H1 (cell line): Measurements from ENCODE around the gene HAPLN3. TPM values are rescaled to one million over a fixed set of nuclear protein-coding genes. Genes with fewer than 3 reads are reported as not detected.

Source experiments
- CTCF ChIA-PET: fragments of 300-600 bp; sonication (Branson Sonifier 250); formaldehyde crosslinking; loops from one replicate; lab custom pipeline; 2021; ENCODE audit not compliant: partially characterized antibody; lab: Charles Lee
- POLR2A ChIA-PET: fragments of 300-600 bp; sonication (Branson Sonifier 250); formaldehyde crosslinking; loops from one replicate; lab custom pipeline; 2021; ENCODE audit warnings: inconsistent platforms; ENCODE audit not compliant: partially characterized antibody; lab: Charles Lee
- DNase-seq, 2 experiments: peaks; one replicate each; pipeline versions ENCODE4 v3.0.0 to v3.0.0-alpha.2; 2010 to 2022; ENCODE audit warnings: low spot score in 2 of 2, low read depth in 1 of 2, mixed read lengths in 1 of 2
- FAIRE-seq: peaks from 2 replicates; lab custom pipeline; 2011; peaks lifted over from hg19 to GRCh38; lab: Jason Lieb, UNC
- H2AFZ ChIP-seq: 2 replicates; pipeline ENCODE4 v1.8.1; 2012; ENCODE audit warnings: low read length, inconsistent platforms
- H2AK5ac ChIP-seq: 2 replicates; pipeline ENCODE4 v1.6.1; 2013; ENCODE audit warnings: low read depth, low read length
- H2BK120ac ChIP-seq: replicated peaks from 2 replicates; pipeline ENCODE3; 2013; ENCODE audit warnings: low read depth, low read length, inconsistent platforms
- H2BK12ac ChIP-seq: 2 replicates; pipeline ENCODE4 v1.6.1; 2013; ENCODE audit warnings: low read depth, low read length
- H2BK15ac ChIP-seq: 2 replicates; pipeline ENCODE4 v1.6.1; 2013; ENCODE audit warnings: low read length
- H2BK20ac ChIP-seq: 2 replicates; pipeline ENCODE4 v1.6.1; 2013; ENCODE audit warnings: low read length
- H2BK5ac ChIP-seq: 2 replicates; pipeline ENCODE4 v1.6.1; 2013; ENCODE audit warnings: low read depth, low read length
- H3K14ac ChIP-seq: 2 replicates; pipeline ENCODE4 v1.6.1; 2013; ENCODE audit warnings: inconsistent platforms; ENCODE audit not compliant: insufficient read length
- H3K18ac ChIP-seq: 2 replicates; pipeline ENCODE4 v1.6.1; 2013; ENCODE audit warnings: low read length; ENCODE audit errors: extremely low read depth
- H3K23ac ChIP-seq: 2 replicates; pipeline ENCODE4 v1.6.1; 2013; ENCODE audit warnings: inconsistent platforms; ENCODE audit not compliant: insufficient read length
- H3K23me2 ChIP-seq: 2 replicates; pipeline ENCODE4 v1.6.1; 2013; ENCODE audit warnings: low read depth, low read length
- H3K27ac ChIP-seq: 2 replicates; pipeline ENCODE4 v1.6.1; 2011; ENCODE audit warnings: low read depth, low read length, inconsistent platforms
- H3K27me3 ChIP-seq, 4 experiments: replicated peaks in 1 of 4; 1 replicate in 1 of 4; 2 replicates in 3 of 4; pipeline versions ENCODE4 v1.6.1 to v1.8.1; 2011 to 2013; ENCODE audit warnings: low read length in 3 of 4, mild to moderate bottlenecking in 3 of 4, inconsistent platforms in 2 of 4, mixed read lengths in 2 of 4, moderate library complexity in 1 of 4; ENCODE audit not compliant: control insufficient read depth in 3 of 4, insufficient read depth in 3 of 4; ENCODE audit errors: extremely low read depth in 1 of 4
- H3K36me3 ChIP-seq, 4 experiments: 2 replicates each; pipeline versions ENCODE4 v1.6.1 to v1.8.1; 2011 to 2013; ENCODE audit warnings: mild to moderate bottlenecking in 4 of 4, low read length in 3 of 4, moderate library complexity in 2 of 4, control low read depth in 1 of 4, inconsistent platforms in 1 of 4; ENCODE audit not compliant: insufficient read depth in 4 of 4, control insufficient read depth in 2 of 4
- H3K4ac ChIP-seq: replicated peaks from 2 replicates; pipeline ENCODE3; 2013; ENCODE audit warnings: low read length, low read depth, mixed read lengths, inconsistent platforms; ENCODE audit not compliant: insufficient read length
- H3K4me1 ChIP-seq, 4 experiments: replicated peaks in 1 of 4; 1 replicate in 1 of 4; 2 replicates in 3 of 4; pipeline versions ENCODE4 v1.6.1 to v1.8.1; 2011 to 2013; ENCODE audit warnings: low read length in 3 of 4, inconsistent platforms in 2 of 4, mixed read lengths in 1 of 4; ENCODE audit not compliant: insufficient read depth in 4 of 4, control insufficient read depth in 3 of 4
- H3K4me2 ChIP-seq, 2 experiments: 2 replicates each; pipeline versions ENCODE4 v1.6.1 to v1.8.1; 2011 to 2013; ENCODE audit warnings: low read depth in 2 of 2, low read length in 2 of 2, control low read depth in 1 of 2, inconsistent platforms in 1 of 2, mild to moderate bottlenecking in 1 of 2; ENCODE audit not compliant: insufficient read depth in 1 of 2
- H3K4me3 ChIP-seq, 4 experiments: fragments of 200-600, 300-600 bp in 1 of 4; sonication (generic), shearing (Covaris generic), sonication (Bioruptor Twin) in 1 of 4; 2 replicates each; pipeline versions ENCODE4 v1.5.1 to v1.8.1; 2011 to 2016; ENCODE audit warnings: low read length in 4 of 4, low read depth in 3 of 4, control low read depth in 2 of 4, inconsistent platforms in 2 of 4, mild to moderate bottlenecking in 2 of 4, mixed read lengths in 1 of 4, moderate library complexity in 1 of 4; ENCODE audit not compliant: insufficient read depth in 2 of 4; ENCODE audit errors: extremely low read depth in 1 of 4
- H3K56ac ChIP-seq: replicated peaks from 2 replicates; pipeline ENCODE3; 2013; ENCODE audit warnings: low read depth, mild to moderate bottlenecking, mixed read lengths, low read length, inconsistent platforms; ENCODE audit not compliant: insufficient read length
- H3K79me1 ChIP-seq: 2 replicates; pipeline ENCODE4 v1.6.1; 2013; ENCODE audit warnings: low read depth, low read length, control low read depth
- H3K79me2 ChIP-seq, 2 experiments: 2 replicates each; pipeline versions ENCODE4 v1.6.1 to v1.8.1; 2012 to 2013; ENCODE audit warnings: low read length in 2 of 2, mild to moderate bottlenecking in 2 of 2, inconsistent platforms in 1 of 2; ENCODE audit not compliant: insufficient read depth in 2 of 2, control insufficient read depth in 1 of 2
- H3K9ac ChIP-seq, 4 experiments: replicated peaks in 1 of 4; 1 replicate in 1 of 4; 2 replicates in 3 of 4; pipeline versions ENCODE4 v1.6.1 to v1.8.1; 2011 to 2013; ENCODE audit warnings: low read depth in 3 of 4, low read length in 3 of 4, control low read depth in 2 of 4, mild to moderate bottlenecking in 2 of 4, moderate library complexity in 2 of 4, inconsistent platforms in 1 of 4; ENCODE audit errors: extremely low read depth in 1 of 4
- H3K9me3 ChIP-seq, 2 experiments: 2 replicates each; pipeline versions ENCODE4 v1.6.1 to v1.8.1; 2012 to 2013; ENCODE audit warnings: mild to moderate bottlenecking in 2 of 2, moderate library complexity in 2 of 2, control low read depth in 1 of 2, inconsistent platforms in 1 of 2, low read depth in 1 of 2, low read length in 1 of 2, mixed read lengths in 1 of 2; ENCODE audit not compliant: insufficient read depth in 2 of 2
- H4K20me1 ChIP-seq, 2 experiments: replicated peaks in 1 of 2; 2 replicates each; pipeline versions ENCODE3 to v1.8.1; 2011 to 2013; ENCODE audit warnings: inconsistent platforms in 2 of 2, low read length in 2 of 2, mild to moderate bottlenecking in 1 of 2; ENCODE audit not compliant: insufficient read depth in 2 of 2, control insufficient read depth in 1 of 2
- H4K5ac ChIP-seq: 2 replicates; pipeline ENCODE4 v1.6.1; 2013; ENCODE audit warnings: low read length, low read depth, mixed read lengths, inconsistent platforms; ENCODE audit not compliant: insufficient read length
- H4K8ac ChIP-seq: 2 replicates; pipeline ENCODE4 v1.8.0; 2013; ENCODE audit warnings: mild to moderate bottlenecking, moderate library complexity, low read length, inconsistent platforms; ENCODE audit not compliant: insufficient read depth; ENCODE audit errors: extremely low read depth
- H4K91ac ChIP-seq: replicated peaks from 2 replicates; pipeline ENCODE3; 2013; ENCODE audit warnings: low read length, mixed read lengths, inconsistent platforms; ENCODE audit not compliant: insufficient read length
- POLR2A ChIP-seq, 2 experiments: IDR thresholded peaks; 1 replicate in 1 of 2; 2 replicates in 1 of 2; pipeline ENCODE4 v1.6.1; 2011; ENCODE audit warnings: low read depth in 2 of 2, low read length in 2 of 2, mild to moderate bottlenecking in 2 of 2; ENCODE audit errors: control extremely low read depth in 1 of 2
- WGBS, 2 experiments: shearing (Covaris generic) in 1 of 2; methylation state at CpG; one replicate each; pipeline versions ENCODE4 v1.1.6 to v1.1.7; 2013 to 2015; ENCODE audit warnings: low lambda C conversion rate in 2 of 2, mixed read lengths in 2 of 2, inconsistent platforms in 1 of 2, low coverage in 1 of 2, missing lambda C conversion rate in 1 of 2; ENCODE audit not compliant: insufficient replicate concordance in 2 of 2, insufficient coverage in 1 of 2, insufficient read length in 1 of 2; ENCODE audit errors: extremely low coverage in 1 of 2, missing lambda C conversion rate in 1 of 2; 5-methylcytosine and 5-hydroxymethylcytosine counted together
- polyA plus RNA-seq, 7 experiments: library from polyadenylated mRNA; depleted of rRNA in 3 of 7; stranded (reverse) in 5 of 7; unstranded in 2 of 7; fragments of >200 nt in 5 of 7; fragments of 200-250 nt in 2 of 7; gene quantifications; 1 replicate in 5 of 7; 2 replicates in 1 of 7; 4 replicates in 1 of 7; pipeline versions ENCODE4 v1.2.1 to v1.2.3, GENCODE V29; 2011 to 2013; ENCODE audit warnings: missing spikeins in 2 of 7, mixed read lengths in 2 of 7
- total RNA-seq: library from RNA; stranded (reverse); fragmentation: NEBNext Ultra II Directional; extraction: Animal tissue kit (Norgen Biotek cat#: 25700); gene quantifications from 2 replicates; pipeline ENCODE4 v1.2.1, GENCODE V29; 2021
- TF ChIP-seq, protein P1 (sequence below): IDR thresholded peaks from 2 replicates; pipeline ENCODE4 v1.6.1; 2011; ENCODE audit warnings: low read depth, mild to moderate bottlenecking, low read length; ENCODE audit not compliant: insufficient read depth

The HAPLN3 gene
- total and polyA plus RNA-seq, 2 of the 8 experiments (the other 6 are each of a cell fraction or from before 2014, with no cell fraction given), result 76.2 to 79.7 TPM

DNA sequence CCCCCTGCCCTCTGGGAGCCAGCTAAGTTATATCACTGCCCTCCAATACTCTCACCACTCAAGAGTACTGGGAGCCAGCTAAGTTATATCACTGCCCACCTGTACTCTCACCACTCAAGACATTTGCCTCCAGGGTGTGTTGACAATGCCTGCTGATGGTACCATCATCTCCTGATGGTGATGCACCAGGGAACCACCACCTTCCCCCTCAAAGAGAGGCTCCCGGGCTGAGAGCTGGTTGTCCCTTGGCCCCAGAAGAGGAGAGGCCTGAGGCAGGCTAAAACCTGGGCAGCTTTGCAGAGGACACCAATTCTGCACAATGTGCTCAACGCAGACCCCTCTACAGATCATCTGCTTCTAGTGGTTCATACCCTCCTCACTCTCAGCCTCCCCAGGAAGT, 7.5 kb upstream of the HAPLN3 start:
- Histone ChIP-seq H3K27ac (no peak overlapping the region), H4K5ac (no peak overlapping the region), H2AFZ (no peak overlapping the region), H3K23ac (no peak overlapping the region), H3K79me2 (peaks cover 0 to 41% of the 10 kb centered on the region in 2 experiments; a peak in 2 of 4 replicates), H3K4ac (no peak overlapping the region), H2BK5ac (no peak overlapping the region), H3K9ac (no peak overlapping the region; a peak in 1 of 7 replicates), H3K27me3 (no peaks in the 10 kb centered on the region), H3K4me3 (no peak overlapping the region), H2BK120ac (no peak overlapping the region), H3K23me2 (peaks cover 5% of the 10 kb centered on the region; the same call in 1 of the 2 replicates), H3K9me3 (no peaks in the 10 kb centered on the region; a peak in 1 of 4 replicates), H3K4me2 (no peak overlapping the region), H3K36me3 (peaks cover 56 to 93% (median 81%) of the 10 kb centered on the region in 4 experiments), H3K56ac (no peak overlapping the region), H3K79me1 (peaks cover 21% of the 10 kb centered on the region), H2AK5ac (no peak overlapping the region), H2BK20ac (no peak overlapping the region), H2BK15ac (no peak overlapping the region), H3K4me1 (peaks cover 0 to 30% (median 12%) of the 10 kb centered on the region in 4 experiments; a peak in 6 of 7 replicates), H3K18ac (no peak overlapping the region), H2BK12ac (no peak overlapping the region), H3K14ac (no peak overlapping the region), H4K20me1 (peaks cover 27 to 51% of the 10 kb centered on the region in 2 experiments), H4K8ac (no peak overlapping the region), H4K91ac (no peak overlapping the region)
- 73% methylated on average over 2 of the region's 2 CpGs; no CpG with 5 or more reads in 1 of the 2 experiments for WGBS, 2 experiments
- ChIA-PET POLR2A (interaction anchor here (0.7 to 27.2 kb wide), 11 partner anchors 6 to 129 kb away, joined by 3 to 607 read pairs (median 5); partner anchors contain the start of genes HAPLN3 and MFGE8), CTCF (interaction anchor here (0.8 to 7.8 kb wide), 20 partner anchors 11 to 275 kb away, joined by 3 to 94 read pairs (median 4); partner anchors contain the start of genes HAPLN3 and MFGE8)
- TF ChIP-seq POLR2A (IDR thresholded peaks at IDR 0.05; ENCODE audit: control extremely low read depth in 1 of 2, low read depth in 2 of 2, low read length in 2 of 2), result peak in 1 of 2 experiments; percentile 48; a peak in 1 of 3 replicates
- TF ChIP-seq, protein P1, sequence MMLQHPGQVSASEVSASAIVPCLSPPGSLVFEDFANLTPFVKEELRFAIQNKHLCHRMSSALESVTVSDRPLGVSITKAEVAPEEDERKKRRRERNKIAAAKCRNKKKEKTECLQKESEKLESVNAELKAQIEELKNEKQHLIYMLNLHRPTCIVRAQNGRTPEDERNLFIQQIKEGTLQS, result no peak
- no peak for FAIRE-seq
- no peak for DNase-seq
